HepG2 (cell line): ENCODE measurements around the gene UBAC1. TPM values are rescaled to one million over a fixed set of nuclear protein-coding genes. Genes with fewer than 3 reads are reported as not detected.
A peak's percentile ranks its signal among the peaks of the same experiment; 100 is the strongest.

Experiments
- AFF4 ChIP-seq: sonication (generic); formaldehyde crosslinking; IDR thresholded peaks from 2 replicates; pipeline ENCODE4 v1.4.0; 2020; ENCODE audit warnings: missing genetic modification reagents
- DR1 ChIP-seq: sonication (generic); formaldehyde crosslinking; IDR thresholded peaks from 2 replicates; pipeline ENCODE4 v1.8.0; 2021; ENCODE audit warnings: mild to moderate bottlenecking, missing genetic modification reagents, inconsistent platforms
- ESRRA ChIP-seq: sonication (generic); formaldehyde crosslinking; IDR thresholded peaks from 2 replicates; pipeline ENCODE4 v1.5.1; 2020; ENCODE audit warnings: mild to moderate bottlenecking, low read depth, missing genetic modification reagents
- PAX8 ChIP-seq: sonication (generic); formaldehyde crosslinking; IDR thresholded peaks from 2 replicates; pipeline ENCODE4 v1.8.0; 2022; ENCODE audit warnings: mild to moderate bottlenecking, missing genetic modification reagents, borderline replicate concordance
- PRPF4 ChIP-seq: fragments of 200-400 bp; formaldehyde crosslinking; IDR thresholded peaks from 2 replicates; pipeline ENCODE4 v1.6.1; 2016; ENCODE audit warnings: low read length, low read depth; ENCODE audit not compliant: poor library complexity, severe bottlenecking
- RFXANK ChIP-seq: IDR thresholded peaks from 2 replicates; pipeline ENCODE4 v1.6.1; 2016
- RNF219 ChIP-seq: sonication (generic); formaldehyde crosslinking; IDR thresholded peaks from 2 replicates; pipeline ENCODE4 v1.5.0; 2020; ENCODE audit warnings: mild to moderate bottlenecking, missing genetic modification reagents
- U2AF1 ChIP-seq: fragments of 200-400 bp; formaldehyde crosslinking; optimal IDR thresholded peaks from 2 replicates; pipeline ENCODE3; 2017; ENCODE audit warnings: mild to moderate bottlenecking, low read depth, low read length
- ZNF274 ChIP-seq: sonication (generic); formaldehyde crosslinking; IDR thresholded peaks from 2 replicates; pipeline ENCODE4 v1.5.1; 2020; ENCODE audit warnings: mild to moderate bottlenecking, missing genetic modification reagents
- ZNF326 ChIP-seq: sonication (generic); formaldehyde crosslinking; IDR thresholded peaks from 2 replicates; pipeline ENCODE4 v1.4.0; 2020; ENCODE audit warnings: missing genetic modification reagents, borderline replicate concordance
- ZNF343 ChIP-seq: sonication (generic); formaldehyde crosslinking; IDR thresholded peaks from 2 replicates; pipeline ENCODE4 v1.4.0; 2020; ENCODE audit warnings: mild to moderate bottlenecking, missing genetic modification reagents
- ZNF367 ChIP-seq: sonication (generic); formaldehyde crosslinking; IDR thresholded peaks from 2 replicates; pipeline ENCODE4 v1.4.0; 2020; ENCODE audit warnings: missing genetic modification reagents, borderline replicate concordance
- ZNF569 ChIP-seq: sonication (generic); formaldehyde crosslinking; IDR thresholded peaks from 2 replicates; pipeline ENCODE4 v1.5.0; 2020; ENCODE audit warnings: mild to moderate bottlenecking, missing genetic modification reagents, moderate library complexity, borderline replicate concordance
- ZNF75D ChIP-seq: sonication (generic); formaldehyde crosslinking; IDR thresholded peaks from 2 replicates; pipeline ENCODE4 v1.8.1; 2023; ENCODE audit warnings: missing genetic modification reagents, mild to moderate bottlenecking, borderline replicate concordance
- ZNF780A ChIP-seq: sonication (generic); formaldehyde crosslinking; IDR thresholded peaks from 2 replicates; pipeline ENCODE4 v1.8.0; 2022; ENCODE audit warnings: mild to moderate bottlenecking, missing genetic modification reagents, moderate library complexity
- ZSCAN30 ChIP-seq: sonication (generic); formaldehyde crosslinking; IDR thresholded peaks from 2 replicates; pipeline ENCODE4 v1.5.0; 2020; ENCODE audit warnings: mild to moderate bottlenecking, missing genetic modification reagents
- polyA plus RNA-seq, 8 experiments: library from polyadenylated mRNA; depleted of rRNA in 3 of 8; stranded (reverse) in 7 of 8; unstranded in 1 of 8; fragments of >200 nt; fragmentation: Illumina TruSeq in 4 of 8; extraction: Trizol in 4 of 8; gene quantifications; 2 replicates each; pipeline versions ENCODE4 v1.2.1 to v1.2.3, GENCODE V29; 2011 to 2016; ENCODE audit warnings: low read depth in 4 of 8, missing spikeins in 1 of 8, mixed read lengths in 1 of 8; ENCODE audit not compliant: insufficient read depth in 1 of 8
- total RNA-seq, 5 experiments: library from RNA; depleted of rRNA; stranded (reverse); fragments of >200 nt; fragmentation: Illumina TruSeq; extraction: Trizol; gene quantifications; 2 replicates each; pipeline ENCODE4 v1.2.3, GENCODE V29; 2016; ENCODE audit warnings: low read depth in 1 of 5
- TF ChIP-seq, protein P1 (sequence below): sonication (generic); formaldehyde crosslinking; IDR thresholded peaks from 2 replicates; pipeline ENCODE4 v1.4.0; 2020; ENCODE audit warnings: mild to moderate bottlenecking, missing genetic modification reagents

UBAC1 gene
- total and polyA plus RNA-seq, 2 of the 13 experiments (the other 11 are each of a cell fraction or from before 2014, with no cell fraction given), result 32.2 to 34.1 TPM

GRCh38 chr9:135971892-135972291 is 10.7 kb upstream of the UBAC1 start (continued):
- 0 out of 2 replicates have a peak, but pooled peaks have one; percentile 76 for TF ChIP-seq AFF4 (CRISPR knock-in tag)
- TF ChIP-seq ZNF780A (CRISPR knock-in tag), result peak; percentile 98
- 0 out of 2 replicates have a peak, but pooled peaks have one; percentile 90 for TF ChIP-seq ZNF569 (CRISPR knock-in tag)
- TF ChIP-seq ZNF343 (CRISPR knock-in tag), result peak; percentile 96; the same call in 1 of the 2 replicates
- TF ChIP-seq PAX8 (CRISPR knock-in tag), result peak; percentile 99
- TF ChIP-seq ZNF274 (CRISPR knock-in tag), result peak; percentile 99
- TF ChIP-seq ZNF326 (CRISPR knock-in tag), result peak; percentile 94
- TF ChIP-seq ZNF367 (CRISPR knock-in tag), result peak; percentile 98
- TF ChIP-seq ESRRA (CRISPR knock-in tag), result peak; percentile 91
- TF ChIP-seq RFXANK (CRISPR knock-in tag), result peak; percentile 95
- TF ChIP-seq, protein P1, sequence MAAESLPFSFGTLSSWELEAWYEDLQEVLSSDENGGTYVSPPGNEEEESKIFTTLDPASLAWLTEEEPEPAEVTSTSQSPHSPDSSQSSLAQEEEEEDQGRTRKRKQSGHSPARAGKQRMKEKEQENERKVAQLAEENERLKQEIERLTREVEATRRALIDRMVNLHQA, result 0 out of 2 replicates have a peak, but pooled peaks have one; percentile 84
- no peak for TF ChIP-seq PRPF4
- TF ChIP-seq ZSCAN30, result peak; percentile 98
- TF ChIP-seq U2AF1, result no peak
- TF ChIP-seq RNF219 (CRISPR knock-in tag), result peak; percentile 96; the same call in 1 of the 2 replicates
- TF ChIP-seq ZNF75D, result peak; percentile 97; the same call in 1 of the 2 replicates
- peak; percentile 79 for TF ChIP-seq DR1 (CRISPR knock-in tag)
